Activated CD4-positive, alpha-beta memory T cell treated with anti-CD3 and anti-CD28 coated beads, Interleukin-2, amount 10 ng/mL, durations not matched to agents 7 days and 5 days (primary cell): Measurements from ENCODE around the gene TCEAL2. TPM values are rescaled to one million over a fixed set of nuclear protein-coding genes. Genes with fewer than 3 reads are reported as not detected.

Experiments
- CTCF ChIA-PET: fragments of 350-600 bp; sonication (Branson Sonifier 250); formaldehyde crosslinking; loops from one replicate; lab custom pipeline; 2021; ENCODE audit warnings: antibody characterized with exemption, inconsistent platforms; lab: Charles Lee
- POLR2A ChIA-PET: fragments of 350-600 bp; sonication (Branson Sonifier 250); formaldehyde crosslinking; loops from one replicate; lab custom pipeline; 2021; ENCODE audit warnings: antibody characterized with exemption; lab: Charles Lee
- DNase-seq: peaks from one replicate; pipeline ENCODE4 v3.0.0-alpha.2; 2020
- H3K27ac Mint-ChIP-seq: one replicate; pipeline ENCODE4 v1.8.0; 2021; ENCODE audit warnings: mild to moderate bottlenecking, mixed read lengths
- H3K27me3 Mint-ChIP-seq: one replicate; pipeline ENCODE4 v1.8.0; 2021; ENCODE audit warnings: mixed read lengths
- H3K36me3 Mint-ChIP-seq: one replicate; pipeline ENCODE4 v1.8.0; 2021; ENCODE audit warnings: low read depth, mixed read lengths
- H3K4me1 Mint-ChIP-seq: one replicate; pipeline ENCODE4 v1.8.0; 2021; ENCODE audit warnings: mixed read lengths
- H3K4me3 Mint-ChIP-seq: one replicate; pipeline ENCODE4 v1.8.0; 2021; ENCODE audit warnings: mild to moderate bottlenecking, mixed read lengths
- H3K9me3 Mint-ChIP-seq: one replicate; pipeline ENCODE4 v1.8.0; 2021; ENCODE audit warnings: mixed read lengths
- total RNA-seq, 2 experiments: library from RNA; stranded (reverse); gene quantifications; one replicate each; pipeline ENCODE4 v1.2.3, GENCODE V29; 2021

TCEAL2 gene
- total RNA-seq, 2 experiments from 2014 or later = not detected

DNA sequence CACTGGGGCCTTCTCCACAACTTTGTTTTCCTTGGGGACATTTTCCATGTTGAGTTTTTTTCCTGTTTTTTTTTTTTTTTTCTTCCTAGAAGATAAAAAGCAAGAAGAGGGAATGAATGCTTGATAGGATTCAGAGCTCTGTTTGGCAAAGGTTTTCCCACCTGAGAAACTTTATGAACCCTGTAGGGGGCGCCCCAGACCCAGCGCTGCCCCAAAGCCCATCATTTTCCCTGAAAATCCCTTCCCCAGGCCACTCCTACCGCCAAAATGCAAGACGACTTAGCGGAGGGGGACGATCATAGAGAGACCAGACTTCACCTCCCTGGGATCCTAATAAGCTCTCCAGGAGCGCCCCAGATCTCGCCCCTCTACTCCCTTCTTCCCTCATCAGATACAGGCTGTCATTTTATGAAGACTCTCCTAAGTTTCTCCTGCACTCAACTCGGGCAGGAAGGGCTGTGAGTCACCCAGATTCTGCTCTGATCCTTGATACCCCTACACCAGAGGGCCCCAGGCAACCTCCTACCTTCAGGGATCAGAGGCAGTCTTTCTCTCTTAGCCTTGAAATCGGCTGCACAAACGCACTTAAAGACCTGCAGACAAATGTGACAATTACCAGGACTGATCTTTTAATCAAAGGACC is 28.9 kb downstream of the TCEAL2 start:
- ChIA-PET POLR2A (no interaction called here), CTCF (interaction anchor here (0.6 kb wide), 1 partner anchor 9 kb away, joined by 5 read pairs; no protein-coding TSS in a partner anchor)
- peak overlapping the region; percentile 97 for H3K4me3 Mint-ChIP-seq
- peaks cover 2% of the 10 kb centered on the region for H3K27me3 Mint-ChIP-seq
- H3K4me1 Mint-ChIP-seq = peaks cover 14% of the 10 kb centered on the region
- H3K27ac Mint-ChIP-seq = peak overlapping the region; percentile 90
- peaks cover 2% of the 10 kb centered on the region for H3K36me3 Mint-ChIP-seq
- H3K9me3 Mint-ChIP-seq = no peaks in the 10 kb centered on the region
- DNase-seq = peak; percentile 16

DNA sequence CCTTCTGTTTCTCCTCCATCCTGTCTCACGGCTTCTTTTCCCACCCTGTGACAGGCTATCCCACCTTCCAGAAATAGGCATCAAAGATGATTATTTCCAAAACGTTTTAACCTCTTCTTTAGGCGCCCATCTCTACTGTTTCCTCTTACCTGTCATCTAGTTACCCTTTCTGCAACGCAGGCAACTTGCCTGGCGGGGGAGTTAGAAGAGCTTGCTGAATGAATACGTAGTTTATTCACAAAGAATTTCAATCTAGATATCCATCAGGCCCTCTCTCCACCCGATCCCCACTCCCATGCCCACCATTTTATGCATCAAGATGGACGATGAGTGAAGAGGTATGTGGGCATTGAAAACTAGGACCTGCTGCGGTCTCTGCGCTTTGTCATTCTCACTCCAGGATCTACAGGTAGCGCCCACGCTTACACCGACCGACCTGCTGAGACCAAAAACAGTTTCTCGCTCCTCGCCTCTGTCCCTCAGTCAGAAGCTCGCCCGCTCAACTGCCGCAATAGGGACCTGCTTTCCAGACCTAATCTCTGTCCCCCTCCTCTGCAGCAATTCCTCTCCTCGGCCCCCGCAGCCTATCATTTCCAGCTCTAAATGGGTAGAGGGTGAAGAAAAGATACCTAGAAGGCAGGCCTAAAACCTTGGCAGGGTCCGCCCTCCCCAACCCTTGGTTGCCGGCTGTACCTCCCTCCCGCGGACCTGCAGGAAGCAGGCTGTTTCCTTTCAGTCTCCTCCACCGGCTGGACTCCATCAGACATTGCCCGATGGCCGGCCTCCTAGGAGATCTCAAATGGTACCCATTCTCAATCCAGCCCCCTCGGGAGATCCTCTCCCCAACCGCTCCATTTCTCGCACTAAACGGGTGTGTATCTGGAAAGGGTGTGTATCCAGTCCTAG is 29.7 kb downstream of the TCEAL2 start:
- peaks cover 2% of the 10 kb centered on the region for H3K27me3 Mint-ChIP-seq
- H3K9me3 Mint-ChIP-seq = no peaks in the 10 kb centered on the region
- ChIA-PET POLR2A (no interaction called here), CTCF (interaction anchor here (0.6 kb wide), 1 partner anchor 48 kb away, joined by 4 read pairs; no protein-coding TSS in a partner anchor)
- DNase-seq = peak; percentile 23
- peak overlapping the region; percentile 97 for H3K4me3 Mint-ChIP-seq
- H3K27ac Mint-ChIP-seq = peak overlapping the region; percentile 90
- H3K36me3 Mint-ChIP-seq = peaks cover 2% of the 10 kb centered on the region
- H3K4me1 Mint-ChIP-seq = peaks cover 14% of the 10 kb centered on the region

DNA sequence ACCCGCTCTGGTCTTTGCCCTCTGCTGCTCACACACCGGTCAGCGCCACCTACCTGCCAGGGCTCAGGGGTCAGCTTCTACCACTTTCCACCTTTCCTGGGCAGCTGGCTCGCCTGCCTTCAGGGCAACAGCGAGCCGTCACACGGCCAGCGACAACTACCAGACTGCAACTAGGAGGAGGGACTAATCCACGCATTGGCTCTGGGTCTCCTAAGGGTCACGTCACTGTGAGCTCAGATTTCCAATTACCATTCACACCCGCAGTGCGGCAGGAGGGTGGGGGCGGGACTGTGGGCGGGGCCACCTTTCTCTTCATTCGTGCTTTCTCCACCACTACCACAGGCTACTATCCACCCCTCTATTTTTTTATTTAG is 30.3 kb downstream of the TCEAL2 start, which contains the start of gene BEX5:
TSS of gene BEX5 (minus strand) at position 172 of the 374 bp plus-strand sequence. CDS start 1,712 bp downstream, outside the sequence.
- H3K4me3 Mint-ChIP-seq = peak within 1 kb of the TSS; percentile 97
- H3K27ac Mint-ChIP-seq = peak within 1 kb of the TSS; percentile 90
- peaks cover 2% of the 10 kb centered on the region for H3K36me3 Mint-ChIP-seq
- H3K27me3 Mint-ChIP-seq = peaks cover 2% of the 10 kb centered on the region
- CTCF ChIA-PET = no interaction called here
- H3K9me3 Mint-ChIP-seq = no peaks in the 10 kb centered on the region
- POLR2A ChIA-PET = interaction anchor here (0.6 kb wide), 1 partner anchor 18 kb away, joined by 4 read pairs; no protein-coding TSS in a partner anchor
- DNase-seq = peak; percentile 67
- peaks cover 14% of the 10 kb centered on the region for H3K4me1 Mint-ChIP-seq

Other genes starting within 250 kb of the TCEAL2 start
- gene ZMAT1, start 193.7 kb upstream of the TCEAL2 start, total RNA-seq = 1 to 10 TPM; 3.0 to 3.6 TPM
- gene TCEAL6, start 16.8 kb downstream of the TCEAL2 start, total RNA-seq = not detected
- gene BEX5, start 30.3 kb downstream of the TCEAL2 start, total RNA-seq = 1 to 10 TPM; 5.2 to 7.0 TPM
- gene TCP11X1, start 89.6 kb downstream of the TCEAL2 start, total RNA-seq = not detected
- not detected for gene NXF2, start 121.5 kb downstream of the TCEAL2 start, total RNA-seq